HG03521 (cell line): ENCODE data around the gene CASP2.
"Not testable (repeated sequence)": the region's sequence is repeated elsewhere in the genome, so short reads cannot be mapped to it uniquely, and the experiment has no call there.

Experiments used
- ATAC-seq: cut with Tn5 transposase; IDR thresholded peaks from one replicate; pipeline ENCODE4 v1.9.1; 2021; ENCODE audit warnings: mild to moderate bottlenecking, moderate library complexity; ENCODE audit not compliant: unreplicated experiment

CASP2 gene

DNA sequence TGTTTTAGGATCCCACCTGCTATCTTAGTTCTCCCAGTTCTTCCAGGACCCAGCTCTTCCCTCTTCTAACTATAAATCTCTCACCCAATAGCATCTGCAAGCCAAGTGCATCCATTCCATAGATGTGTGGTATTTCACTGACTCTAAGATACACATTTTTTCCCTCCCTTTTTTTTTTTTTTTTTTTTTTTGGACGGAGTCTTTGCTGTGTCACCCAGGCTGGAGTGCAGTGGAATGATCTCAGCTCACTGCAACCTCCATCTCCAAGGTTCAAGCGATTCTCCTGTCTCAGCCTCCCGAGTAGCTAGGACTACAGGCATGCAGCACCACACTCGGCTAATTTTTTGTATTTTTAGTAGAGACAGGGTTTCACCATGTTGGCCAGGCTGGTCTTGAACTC, 1.7 kb downstream of the CASP2 start:
- not testable (repeated sequence) for ATAC-seq

DNA sequence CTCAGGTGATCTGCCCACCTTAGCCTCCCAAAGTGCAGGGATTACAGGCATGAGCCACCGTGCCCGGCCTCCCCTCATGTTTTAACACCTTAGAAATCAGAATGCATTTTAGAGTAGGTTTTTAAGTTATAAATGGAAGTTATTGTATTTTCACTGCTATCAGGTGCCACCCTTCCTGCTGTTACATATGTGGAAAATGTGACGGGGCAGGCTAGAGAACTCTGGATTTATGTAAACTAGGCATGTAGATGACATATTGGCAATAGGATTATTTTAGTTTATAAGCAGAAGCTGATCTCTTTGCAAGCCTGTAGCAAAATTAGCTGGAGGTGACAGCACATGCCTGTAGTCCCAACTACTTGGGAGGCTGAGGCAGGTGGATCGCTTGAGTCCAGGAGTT, 2.1 kb downstream of the CASP2 start:
- no peak for ATAC-seq

DNA sequence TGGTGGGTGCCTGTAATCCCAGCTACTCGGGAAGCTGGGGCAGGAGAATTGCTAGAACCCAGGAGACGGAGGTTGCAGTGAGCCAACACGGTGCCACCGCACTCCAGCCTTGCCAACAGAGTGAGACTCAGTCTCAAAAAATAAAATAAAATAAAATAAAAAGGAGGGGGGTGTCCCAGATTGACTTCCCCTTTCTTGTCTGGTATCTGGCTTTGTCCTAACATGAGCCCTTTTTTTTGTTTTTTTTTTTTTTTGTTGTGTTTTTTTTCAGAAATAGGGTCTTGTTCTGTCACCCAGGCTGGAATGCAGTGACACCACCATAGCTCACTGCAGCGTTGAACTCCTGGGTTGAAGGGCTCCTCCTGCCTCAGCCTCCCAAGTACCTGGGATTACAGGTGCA, 4.7 kb downstream of the CASP2 start:
- ATAC-seq, result no peak

DNA sequence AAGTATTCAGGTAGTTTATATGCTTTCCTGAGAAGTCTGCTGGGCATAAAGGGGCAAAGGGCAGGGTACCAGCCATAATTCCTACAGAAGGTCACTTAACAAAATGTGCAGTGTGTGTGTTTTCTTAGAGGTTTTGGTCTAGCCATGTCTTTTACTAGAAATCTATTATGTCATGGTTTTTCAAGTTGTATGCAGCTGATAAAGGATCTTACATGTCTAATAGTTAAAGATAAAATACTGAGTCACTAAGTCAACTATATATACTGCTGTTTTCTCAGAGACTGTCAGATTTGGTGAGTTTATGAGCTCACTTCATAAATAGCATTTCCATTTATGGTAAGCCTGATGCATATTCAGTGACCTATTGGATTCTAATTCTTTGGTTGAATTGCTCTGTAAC, 7.7 kb downstream of the CASP2 start:
- no peak for ATAC-seq

DNA sequence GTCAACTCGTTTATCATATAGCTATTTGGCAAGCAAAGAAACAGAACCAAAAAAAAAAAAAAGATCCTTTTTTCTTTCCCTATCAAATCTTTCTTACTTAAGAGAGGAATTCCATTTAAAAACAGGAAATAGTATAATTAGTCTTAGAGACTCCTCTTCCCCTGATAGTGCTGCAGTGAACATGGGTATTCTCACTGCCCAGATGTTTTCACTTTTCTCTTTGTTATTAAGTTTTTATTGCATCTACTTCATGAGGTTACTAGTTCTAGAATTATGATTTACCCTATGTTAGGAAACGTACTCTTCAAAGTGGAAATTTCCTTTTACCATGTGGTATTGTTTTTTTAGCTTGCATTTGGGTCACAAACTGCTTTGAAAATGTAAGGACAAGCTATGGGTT, 8.5 kb downstream of the CASP2 start:
- no peak for ATAC-seq

DNA sequence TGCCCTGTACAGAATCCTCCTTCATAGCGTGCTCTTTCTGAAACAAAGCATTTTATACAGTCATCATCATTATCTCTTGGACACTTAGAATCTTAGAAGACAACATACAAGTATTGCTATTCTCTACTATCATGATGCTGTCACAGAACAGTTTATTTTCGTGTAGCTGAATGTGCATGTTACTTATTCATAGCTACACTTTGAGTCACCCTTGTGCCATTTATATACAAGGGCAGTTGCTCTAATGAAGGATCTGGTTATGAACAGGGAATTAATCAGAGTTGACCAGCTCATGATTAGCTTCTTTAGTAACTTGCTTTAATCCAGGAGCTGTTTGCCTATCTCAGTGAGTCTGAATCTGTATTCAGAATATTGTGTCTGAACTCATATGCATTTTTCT, 11.2 kb downstream of the CASP2 start:
- ATAC-seq, result no peak

DNA sequence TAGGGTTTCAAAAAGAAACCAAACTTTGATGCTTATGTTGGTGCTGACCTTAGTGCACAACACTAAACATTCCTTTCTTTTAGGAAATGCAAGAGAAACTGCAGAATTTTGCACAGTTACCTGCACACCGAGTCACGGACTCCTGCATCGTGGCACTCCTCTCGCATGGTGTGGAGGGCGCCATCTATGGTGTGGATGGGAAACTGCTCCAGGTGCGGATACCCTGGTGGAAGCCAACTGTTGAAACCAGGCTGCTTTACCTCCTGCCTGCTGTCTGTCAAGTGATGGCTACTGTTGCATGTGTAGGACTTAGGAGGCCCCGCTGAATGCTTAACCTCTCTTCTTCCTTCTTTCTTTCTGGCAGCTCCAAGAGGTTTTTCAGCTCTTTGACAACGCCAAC, 11.7 kb downstream of the CASP2 start:
- ATAC-seq, result no peak

GRCh38 chr7:143300959-143301935, 13.1 kb downstream of the CASP2 start:
- ATAC-seq, result no peak

GRCh38 chr7:143303733-143304132, 15.6 kb downstream of the CASP2 start:
- no peak for ATAC-seq

- ATAC-seq, result no peak
Observed at GRCh38 chr7:143304938-143305337, 16.8 kb downstream of the CASP2 start.

DNA sequence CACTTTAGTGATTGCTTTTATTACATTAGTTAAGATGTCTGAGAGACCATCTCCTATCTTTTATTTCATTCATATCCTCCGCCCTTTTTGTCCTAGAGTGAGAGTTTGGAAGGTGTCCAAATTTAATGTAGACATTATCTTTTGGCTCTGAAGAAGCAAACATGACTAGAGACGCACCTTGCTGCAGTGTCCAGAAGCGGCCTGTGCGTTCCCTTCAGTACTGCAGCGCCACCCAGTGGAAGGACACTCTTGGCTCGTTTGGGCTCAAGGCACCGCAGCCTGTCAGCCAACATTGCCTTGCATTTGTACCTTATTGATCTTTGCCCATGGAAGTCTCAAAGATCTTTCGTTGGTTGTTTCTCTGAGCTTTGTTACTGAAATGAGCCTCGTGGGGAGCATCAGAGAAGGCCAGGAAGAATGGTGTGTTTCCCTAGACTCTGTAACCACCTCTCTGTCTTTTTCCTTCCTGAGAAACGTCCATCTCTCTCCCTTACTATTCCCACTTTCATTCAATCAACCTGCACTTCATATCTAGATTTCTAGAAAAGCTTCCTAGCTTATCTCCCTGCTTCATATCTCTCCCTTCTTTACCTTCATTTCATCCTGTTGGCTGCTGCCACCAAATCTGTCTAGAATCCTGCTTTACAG, 17.4 kb downstream of the CASP2 start:
- no peak for ATAC-seq

- no peak for ATAC-seq
Observed at GRCh38 chr7:143308632-143309031, 20.5 kb downstream of the CASP2 start.

- ATAC-seq, result no peak
Observed at GRCh38 chr7:143314127-143314526, 26.0 kb downstream of the CASP2 start.

DNA sequence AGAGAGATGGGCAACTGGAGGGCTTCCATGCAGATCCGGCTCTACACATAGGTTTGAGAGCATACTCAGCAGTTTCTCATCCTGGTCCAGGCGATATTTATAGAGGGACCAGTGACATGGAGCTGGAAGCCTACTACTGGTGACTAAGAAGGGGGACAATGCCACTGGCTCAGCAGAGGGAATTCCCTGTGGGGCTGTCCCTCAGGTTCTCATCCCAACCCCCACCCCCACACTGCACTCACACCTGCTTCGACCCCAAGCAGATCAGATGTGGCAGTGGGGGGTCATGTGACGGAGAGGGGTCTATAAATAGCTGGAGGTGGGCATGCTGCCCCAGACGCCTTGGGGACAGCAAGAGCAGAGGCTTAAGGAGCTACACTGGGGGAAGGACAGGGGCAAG, 27.6 kb downstream of the CASP2 start, which contains the start of gene CLCN1:
TSS of gene CLCN1 (plus strand) at position 336 of the 400 bp plus-strand sequence. CDS start 102 bp downstream, outside the sequence.
- no peak for ATAC-seq

DNA sequence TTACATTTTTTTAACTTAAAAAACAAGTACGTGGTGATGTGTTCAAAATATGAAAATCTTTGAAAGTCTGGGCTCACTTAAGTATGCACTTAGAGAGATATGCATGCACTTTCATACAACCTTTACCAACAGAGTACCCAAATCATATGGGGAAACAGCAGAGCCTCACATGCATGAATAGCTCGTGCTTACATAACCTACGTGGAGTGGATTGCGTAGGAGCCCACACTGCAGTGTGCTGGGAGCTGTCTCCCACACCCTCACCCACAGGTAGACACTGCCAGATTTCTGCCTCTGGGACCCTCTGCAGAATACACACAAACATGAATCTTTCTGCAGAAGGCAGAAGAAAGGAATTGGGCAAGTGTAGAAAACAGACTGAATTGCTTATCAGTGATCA, 28.3 kb downstream of the CASP2 start:
- no peak for ATAC-seq

- no peak for ATAC-seq
Observed at GRCh38 chr7:143318661-143319060, 30.5 kb downstream of the CASP2 start.

- no peak for ATAC-seq
Observed at GRCh38 chr7:143320620-143321019, 32.5 kb downstream of the CASP2 start.

DNA sequence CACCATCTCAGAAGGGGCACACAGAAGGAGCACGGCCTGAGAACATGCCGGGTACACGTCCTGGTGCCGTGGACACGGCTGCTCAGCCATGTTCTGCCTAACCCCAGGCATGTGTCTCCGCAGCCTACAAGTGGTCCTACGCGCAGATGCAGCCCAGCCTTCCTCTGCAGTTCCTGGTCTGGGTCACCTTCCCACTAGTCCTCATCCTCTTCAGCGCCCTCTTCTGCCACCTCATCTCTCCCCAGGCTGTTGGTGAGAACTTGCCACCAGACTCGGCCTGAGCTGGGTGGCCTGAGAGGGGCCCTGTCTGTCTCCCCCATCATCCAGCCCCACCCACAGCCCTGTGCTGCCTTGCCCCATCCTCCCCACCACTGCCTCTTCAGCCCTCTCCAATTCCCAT, 33.1 kb downstream of the CASP2 start:
- no peak for ATAC-seq

DNA sequence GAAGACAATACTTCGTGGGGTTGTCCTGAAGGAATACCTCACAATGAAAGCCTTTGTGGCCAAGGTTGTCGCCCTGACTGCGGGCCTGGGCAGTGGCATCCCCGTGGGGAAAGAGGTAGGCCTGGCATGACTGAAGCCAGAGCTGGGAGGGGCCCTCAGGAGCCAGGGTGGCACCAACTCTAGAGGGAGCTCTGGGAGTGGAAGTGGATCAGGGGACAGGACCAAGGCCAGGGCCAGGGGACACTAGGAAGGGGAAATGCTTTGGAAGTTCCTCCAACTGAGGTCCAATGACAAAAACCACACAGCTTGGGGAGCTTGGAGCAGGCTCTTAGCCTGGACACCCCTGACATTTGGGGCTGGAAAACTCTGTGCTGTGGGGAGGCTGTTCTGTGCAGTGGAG, 33.6 kb downstream of the CASP2 start:
- ATAC-seq, result no peak

DNA sequence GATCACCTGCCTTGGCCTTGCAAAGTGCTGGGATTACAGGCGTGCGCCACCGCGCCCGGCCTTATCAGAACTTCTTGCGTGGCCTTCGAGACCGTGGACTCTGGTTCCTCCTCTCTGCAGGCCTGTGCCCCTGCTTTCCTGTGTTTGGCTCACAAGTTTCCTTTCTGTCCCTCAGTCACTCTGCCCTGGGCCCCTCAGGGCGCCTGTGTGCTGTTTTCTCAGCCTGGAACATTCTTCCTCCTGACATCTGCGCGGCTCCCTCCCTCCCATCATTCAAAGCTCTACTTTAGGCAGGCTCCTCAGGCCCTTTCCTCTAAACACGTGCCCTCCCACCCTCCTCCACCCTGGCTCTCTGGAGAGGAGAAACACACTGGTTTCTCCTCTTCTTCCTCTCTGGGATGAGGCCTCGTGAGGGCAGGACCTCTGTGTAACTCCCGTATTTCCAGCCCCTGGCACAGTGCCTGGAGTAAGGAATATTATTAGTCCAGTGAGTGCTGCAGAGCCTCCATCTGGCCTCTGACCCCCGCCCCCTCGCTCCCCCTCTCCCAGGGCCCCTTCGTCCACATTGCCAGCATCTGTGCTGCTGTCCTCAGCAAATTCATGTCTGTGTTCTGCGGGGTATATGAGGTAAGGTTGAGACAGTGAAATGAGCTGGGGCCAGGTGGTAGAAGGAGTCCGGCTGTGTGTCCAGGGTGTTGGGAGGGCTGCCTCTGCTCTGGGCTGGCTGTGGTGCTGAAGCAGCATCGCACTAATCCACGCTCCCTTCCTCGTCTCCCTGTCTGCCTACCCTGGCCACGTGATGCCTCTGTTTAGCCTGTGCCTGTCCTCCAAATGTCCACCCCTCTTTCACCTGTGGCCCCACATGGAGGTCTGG, 34.8 kb downstream of the CASP2 start:
- no peak for ATAC-seq

- no peak for ATAC-seq
Observed at GRCh38 chr7:143323653-143324052, 35.5 kb downstream of the CASP2 start.
